Measurements from ENCODE around the gene CDK5R2.

DNA sequence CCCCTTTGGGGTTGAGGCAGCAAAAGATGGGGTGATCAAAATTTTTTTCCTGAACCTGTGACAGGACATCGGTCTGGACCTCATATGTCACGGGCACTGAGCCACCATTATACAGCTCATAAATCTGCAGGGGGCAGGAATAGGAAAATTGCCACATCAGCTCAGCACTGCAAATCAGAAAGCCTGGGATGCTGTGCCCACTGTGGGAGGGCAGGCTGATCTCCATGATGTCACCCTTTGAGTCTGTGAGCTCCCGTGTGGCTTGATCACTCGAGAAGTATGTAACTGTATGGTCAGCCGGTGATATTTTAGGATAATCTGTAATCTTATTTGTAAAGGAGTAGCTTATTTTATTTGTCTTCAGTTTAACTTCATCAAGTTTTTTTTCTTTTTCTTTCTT lies 51.4 kb downstream of the CDK5R2 start:
- TF ChIP-seq, protein P1, sequence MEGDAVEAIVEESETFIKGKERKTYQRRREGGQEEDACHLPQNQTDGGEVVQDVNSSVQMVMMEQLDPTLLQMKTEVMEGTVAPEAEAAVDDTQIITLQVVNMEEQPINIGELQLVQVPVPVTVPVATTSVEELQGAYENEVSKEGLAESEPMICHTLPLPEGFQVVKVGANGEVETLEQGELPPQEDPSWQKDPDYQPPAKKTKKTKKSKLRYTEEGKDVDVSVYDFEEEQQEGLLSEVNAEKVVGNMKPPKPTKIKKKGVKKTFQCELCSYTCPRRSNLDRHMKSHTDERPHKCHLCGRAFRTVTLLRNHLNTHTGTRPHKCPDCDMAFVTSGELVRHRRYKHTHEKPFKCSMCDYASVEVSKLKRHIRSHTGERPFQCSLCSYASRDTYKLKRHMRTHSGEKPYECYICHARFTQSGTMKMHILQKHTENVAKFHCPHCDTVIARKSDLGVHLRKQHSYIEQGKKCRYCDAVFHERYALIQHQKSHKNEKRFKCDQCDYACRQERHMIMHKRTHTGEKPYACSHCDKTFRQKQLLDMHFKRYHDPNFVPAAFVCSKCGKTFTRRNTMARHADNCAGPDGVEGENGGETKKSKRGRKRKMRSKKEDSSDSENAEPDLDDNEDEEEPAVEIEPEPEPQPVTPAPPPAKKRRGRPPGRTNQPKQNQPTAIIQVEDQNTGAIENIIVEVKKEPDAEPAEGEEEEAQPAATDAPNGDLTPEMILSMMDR (IDR thresholded peaks at IDR 0.05), result no peak
- TF ChIP-seq POLR2A (IDR thresholded peaks at IDR 0.05) (no peak), POLR2AphosphoS5 (IDR thresholded peaks at IDR 0.05) (no peak), EP300 (IDR thresholded peaks at IDR 0.05) (no peak)
